NCI-H82 (cell line): ENCODE results near the gene ADRM1.

Experiments used
- DNase-seq: peaks from one replicate; lab custom pipeline; 2025; lab: John Stamatoyannopoulos, UW

The ADRM1 gene

GRCh38 chr20:62337558-62338293 is 34.9 kb downstream of the ADRM1 start:
- no peak for DNase-seq

- no peak for DNase-seq
Observed at GRCh38 chr20:62338294-62338620, 35.5 kb downstream of the ADRM1 start.

GRCh38 chr20:62339647-62340062 is 36.9 kb downstream of the ADRM1 start:
- DNase-seq, result no peak

- no peak for DNase-seq
Observed at GRCh38 chr20:62342910-62343309, 40.1 kb downstream of the ADRM1 start.

- no peak for DNase-seq
Observed at GRCh38 chr20:62344092-62344491, 41.3 kb downstream of the ADRM1 start.

GRCh38 chr20:62344782-62345181 is 42.0 kb downstream of the ADRM1 start:
- DNase-seq, result no peak

- DNase-seq, result no peak
Observed at GRCh38 chr20:62345681-62346370, 43.0 kb downstream of the ADRM1 start.

GRCh38 chr20:62346398-62347150 is 43.8 kb downstream of the ADRM1 start:
- no peak for DNase-seq

GRCh38 chr20:62347151-62347404 is 44.3 kb downstream of the ADRM1 start:
- no peak for DNase-seq

- DNase-seq, result no peak
Observed at GRCh38 chr20:62347445-62347844, 44.6 kb downstream of the ADRM1 start.

GRCh38 chr20:62348604-62349003 is 45.8 kb downstream of the ADRM1 start:
- no peak for DNase-seq

- DNase-seq, result no peak
Observed at GRCh38 chr20:62349556-62350097, 46.8 kb downstream of the ADRM1 start.

- DNase-seq, result no peak
Observed at GRCh38 chr20:62350098-62350628, 47.4 kb downstream of the ADRM1 start.

GRCh38 chr20:62350629-62351422 is 48.0 kb downstream of the ADRM1 start:
- DNase-seq, result no peak

GRCh38 chr20:62351469-62352401 is 48.9 kb downstream of the ADRM1 start:
- DNase-seq, result no peak

GRCh38 chr20:62352402-62353288 is 49.8 kb downstream of the ADRM1 start:
- no peak for DNase-seq

- no peak for DNase-seq
Observed at GRCh38 chr20:62353289-62354030, 50.7 kb downstream of the ADRM1 start.

GRCh38 chr20:62354031-62354808 is 51.4 kb downstream of the ADRM1 start:
- DNase-seq, result no peak
